NCI-H2196 (cell line): ENCODE data around the gene TMUB1.

Source experiments
- DNase-seq: peaks from one replicate; lab custom pipeline; 2025; ENCODE audit not compliant: unreplicated experiment; lab: John Stamatoyannopoulos, UW

TMUB1 gene

GRCh38 chr7:151104411-151105235 is 21.3 kb upstream of the TMUB1 start:
- no peak for DNase-seq

- no peak for DNase-seq
These were observed 20.7 kb upstream of the TMUB1 start for GRCh38 chr7:151103973-151104372.

GRCh38 chr7:151102991-151103390 is 19.7 kb upstream of the TMUB1 start:
- DNase-seq, result no peak

- no peak for DNase-seq
These were observed 18.5 kb upstream of the TMUB1 start for GRCh38 chr7:151101621-151102396.

- no peak for DNase-seq
These were observed 17.6 kb upstream of the TMUB1 start for GRCh38 chr7:151100921-151101320.

GRCh38 chr7:151099486-151100211 is 16.4 kb upstream of the TMUB1 start:
- no peak for DNase-seq

- DNase-seq, result no peak
These were observed 12.7 kb upstream of the TMUB1 start for GRCh38 chr7:151095828-151096475.

- no peak for DNase-seq
These were observed 12.0 kb upstream of the TMUB1 start for GRCh38 chr7:151095123-151095797.

GRCh38 chr7:151094675-151095074 is 11.4 kb upstream of the TMUB1 start:
- no peak for DNase-seq

- no peak for DNase-seq
These were observed 10.5 kb upstream of the TMUB1 start for GRCh38 chr7:151093748-151094147.

GRCh38 chr7:151091988-151092387 is 8.7 kb upstream of the TMUB1 start:
- DNase-seq, result no peak

- DNase-seq, result no peak
These were observed 8.1 kb upstream of the TMUB1 start for GRCh38 chr7:151091431-151091830.

GRCh38 chr7:151091003-151091402 is 7.7 kb upstream of the TMUB1 start:
- no peak for DNase-seq

GRCh38 chr7:151089893-151090730 is 6.8 kb upstream of the TMUB1 start:
- no peak for DNase-seq

GRCh38 chr7:151088856-151089699 is 5.8 kb upstream of the TMUB1 start:
- DNase-seq, result no peak

- DNase-seq, result no peak
These were observed 4.9 kb upstream of the TMUB1 start for GRCh38 chr7:151088019-151088855.

GRCh38 chr7:151087245-151088018 is 4.1 kb upstream of the TMUB1 start:
- no peak for DNase-seq
